ENCODE results near the gene GOLT1A.

GRCh38 chr1:204250428-204251030 is 36.7 kb upstream of the GOLT1A start:
- no peak for TF ChIP-seq CTCF (IDR thresholded peaks at IDR 0.05; ENCODE audit: borderline replicate concordance, extremely low read depth, low read length, poor library complexity, severe bottlenecking)
- TF ChIP-seq EZH2 (IDR thresholded peaks at IDR 0.05; ENCODE audit: borderline replicate concordance, low read depth, low read length, severe bottlenecking) = no peak
